K562 (cell line): ENCODE results near the gene DPY19L3. TPM values are rescaled to one million over a fixed set of nuclear protein-coding genes. Genes with fewer than 3 reads are reported as not detected.
A peak's percentile ranks its signal among the peaks of the same experiment; 100 is the strongest.

ENCODE experiments used
- ATAC-seq: fragments of 200-7000 bp; cut with Tn5 transposase; 3 replicates; pipeline ENCODE4 v1.9.1; 2020; ENCODE audit warnings: moderate library complexity
- BruUV-seq: library from RNA; stranded (reverse); fragments of 400-500 nt; replicated peaks from 2 replicates; lab custom pipeline; 2021; lab: Mats Ljungman, UMichigan
- CTCF ChIA-PET: fragments of 300-600 bp; formaldehyde crosslinking; extraction: SDS; loops from one replicate; lab custom pipeline; 2021; ENCODE audit warnings: low intra/inter-chr PET ratio; lab: Yijun Ruan, JAX
- POLR2A ChIA-PET: fragments of 300-600, 350-650 bp; sonication (Branson Sonifier 250); formaldehyde crosslinking; extraction: SDS; loops from one replicate; lab custom pipeline; 2021; ENCODE audit warnings: antibody characterized with exemption, inconsistent platforms; lab: Yijun Ruan, JAX
- DNase-seq, 4 experiments: peaks; one replicate each; pipeline versions ENCODE4 v3.0.0 to v3.0.0-alpha.2; 2011 to 2018; ENCODE audit warnings: low spot score in 3 of 4, mixed read lengths in 3 of 4; ENCODE audit errors: extremely low read depth in 1 of 4
- FAIRE-seq: peaks from 2 replicates; lab custom pipeline; 2011; peaks lifted over from hg19 to GRCh38; lab: Jason Lieb, UNC
- H2AFZ ChIP-seq: 2 replicates; pipeline ENCODE4 v1.6.0; 2011; ENCODE audit warnings: low read depth, low read length, control low read depth, inconsistent platforms
- H3K27ac ChIP-seq: fragments of 200-600 bp; 3 replicates; pipeline ENCODE4 v1.8.0; 2011; ENCODE audit warnings: low read depth, mild to moderate bottlenecking, control low read depth, inconsistent platforms, low read length, moderate library complexity, mixed read lengths; ENCODE audit errors: extremely low read depth
- H3K27me3 ChIP-seq, 2 experiments: fragments of 300-600 bp in 1 of 2; 2 replicates in 1 of 2; 3 replicates in 1 of 2; pipeline versions ENCODE4 v1.6.0 to v1.8.0; 2011; ENCODE audit warnings: inconsistent platforms in 2 of 2, low read length in 2 of 2, mild to moderate bottlenecking in 1 of 2, mixed read lengths in 1 of 2, moderate library complexity in 1 of 2; ENCODE audit not compliant: control insufficient read depth in 2 of 2, insufficient read depth in 2 of 2
- H3K36me3 ChIP-seq: fragments of 300-600 bp; 3 replicates; pipeline ENCODE4 v1.8.0; 2011; ENCODE audit warnings: mild to moderate bottlenecking, low read length, inconsistent platforms; ENCODE audit not compliant: control insufficient read depth, insufficient read depth
- H3K4me1 ChIP-seq, 2 experiments: fragments of 200-600 bp in 1 of 2; replicated peaks in 1 of 2; 2 replicates in 1 of 2; 3 replicates in 1 of 2; pipeline versions ENCODE4 v1.5.1 to v1.8.0; 2011; ENCODE audit warnings: inconsistent platforms in 2 of 2, low read length in 2 of 2, mild to moderate bottlenecking in 1 of 2, mixed read lengths in 1 of 2, moderate library complexity in 1 of 2; ENCODE audit not compliant: control insufficient read depth in 2 of 2, insufficient read depth in 2 of 2
- H3K4me2 ChIP-seq: 2 replicates; pipeline ENCODE4 v1.6.1; 2011; ENCODE audit warnings: low read length, control low read depth, inconsistent platforms, mixed read lengths; ENCODE audit not compliant: insufficient read depth
- H3K4me3 ChIP-seq: fragments of 200-600 bp; sonication (generic), shearing (Covaris generic); 2 replicates; pipeline ENCODE4 v1.5.1; 2016; ENCODE audit warnings: control low read depth, inconsistent platforms
- H3K79me2 ChIP-seq: fragments of 200-600 bp; 3 replicates; pipeline ENCODE4 v1.8.0; 2011; ENCODE audit warnings: low read length, inconsistent platforms; ENCODE audit not compliant: control insufficient read depth, insufficient read depth
- H3K9ac ChIP-seq, 2 experiments: 2 replicates each; pipeline versions ENCODE4 v1.6.0 to v1.6.1; 2011; ENCODE audit warnings: low read depth in 2 of 2, low read length in 2 of 2, control low read depth in 1 of 2, inconsistent platforms in 1 of 2, mild to moderate bottlenecking in 1 of 2, mixed read lengths in 1 of 2; ENCODE audit not compliant: insufficient read depth in 1 of 2
- H3K9me1 ChIP-seq: one replicate; pipeline ENCODE4 v1.6.0; 2011; ENCODE audit warnings: inconsistent platforms, mild to moderate bottlenecking, low read length, moderate library complexity; ENCODE audit not compliant: control insufficient read depth, insufficient read depth
- H3K9me3 ChIP-seq: replicated peaks from 2 replicates; pipeline ENCODE4 v1.5.1; 2011; ENCODE audit warnings: low read depth, low read length, inconsistent platforms; ENCODE audit not compliant: control insufficient read depth, insufficient read depth
- H4K20me1 ChIP-seq: replicated peaks from 2 replicates; pipeline ENCODE4 v1.6.1; 2011; ENCODE audit warnings: low read length, inconsistent platforms, mixed read lengths; ENCODE audit not compliant: control insufficient read depth, insufficient read depth
- CREB3 ChIP-seq: fragments of 450-650 bp; conservative IDR thresholded peaks from 2 replicates; pipeline ENCODE4 v1.6.1; 2016; ENCODE audit warnings: missing genetic modification characterization, low read depth, mild to moderate bottlenecking, missing compliant biosample characterization, moderate library complexity
- PCBP1 ChIP-seq: fragments of 200-400 bp; formaldehyde crosslinking; IDR thresholded peaks from 2 replicates; pipeline ENCODE4 v1.6.1; 2018; ENCODE audit warnings: mild to moderate bottlenecking, low read depth, low read length; ENCODE audit not compliant: poor library complexity, severe bottlenecking
- SPI1 ChIP-seq: IDR thresholded peaks from 2 replicates; pipeline ENCODE4 v1.6.1; 2011; ENCODE audit warnings: low read depth, low read length, control low read depth, borderline replicate concordance
- ZNF253 ChIP-seq: fragments of 250-450 bp; sonication (Bioruptor Pico); conservative IDR thresholded peaks from 2 replicates; pipeline ENCODE4 v1.6.1; 2021; ENCODE audit warnings: mild to moderate bottlenecking
- ZNF77 ChIP-seq: fragments of 250-450 bp; sonication (Bioruptor Pico); IDR thresholded peaks from 2 replicates; pipeline ENCODE4 v1.5.0; 2020
- ZZZ3 ChIP-seq: fragments of 450-650 bp; IDR thresholded peaks from 2 replicates; pipeline ENCODE4 v1.6.1; 2016; ENCODE audit warnings: antibody characterized with exemption, mild to moderate bottlenecking, moderate library complexity
- WGBS: fragments of 100-300 bp; shearing (Covaris generic); methylation state at CpG from one replicate; pipeline ENCODE4 v1.1.6; 2016; ENCODE audit warnings: low coverage, mixed read lengths; ENCODE audit not compliant: insufficient coverage; ENCODE audit errors: missing lambda C conversion rate; 5-methylcytosine and 5-hydroxymethylcytosine counted together
- in situ Hi-C: fragments of 300-500 bp; cut with MboI; formaldehyde crosslinking; loops from 4 replicates; pipeline ENCODE4 v1.15.0; 2018; ENCODE audit warnings: inconsistent platforms, mixed read lengths
- intact Hi-C: fragments of 100-400 bp; cut with micrococcal nuclease; formaldehyde crosslinking; loops from 2 replicates; pipeline ENCODE4 v1.14.2; 2022
- polyA plus RNA-seq, 8 experiments: library from polyadenylated mRNA; depleted of rRNA in 4 of 8; stranded (reverse) in 5 of 8; unstranded in 3 of 8; fragments of >200 nt; fragmentation: Nextera tagmentation in 2 of 8; fragmentation: Illumina TruSeq in 1 of 8; extraction: Ambion mirVana in 2 of 8; extraction: Trizol in 1 of 8; gene quantifications; 2 replicates each; pipeline versions ENCODE4 v1.2.1 to v1.2.3, GENCODE V29; 2011 to 2014; ENCODE audit warnings: inconsistent platforms in 1 of 8, missing spikeins in 1 of 8
- total RNA-seq, 7 experiments: library from RNA; depleted of rRNA in 6 of 7; stranded (reverse); fragments of >200 nt in 6 of 7; fragmentation: Illumina TruSeq in 2 of 7; extraction: Trizol in 2 of 7; gene quantifications; 2 replicates each; pipeline versions ENCODE4 v1.2.1 to v1.2.3, GENCODE V29; 2011 to 2021; ENCODE audit warnings: low replicate concordance in 1 of 7
- TF ChIP-seq, protein P1 (sequence below): sonication (generic); formaldehyde crosslinking; IDR thresholded peaks from 2 replicates; pipeline ENCODE4 v1.8.1; 2023; ENCODE audit warnings: mild to moderate bottlenecking, missing genetic modification reagents
- TF ChIP-seq, protein P2 (sequence below): fragments of 450-650 bp; formaldehyde crosslinking; IDR thresholded peaks from 2 replicates; pipeline ENCODE4 v1.4.0; 2020; ENCODE audit warnings: mild to moderate bottlenecking, moderate library complexity

The DPY19L3 gene
- total and polyA plus RNA-seq, 9 of the 15 experiments (the other 6 are each of a cell fraction or from before 2014, with no cell fraction given): 4.7 to 39.2 (median 22.0) TPM

- no peak overlapping the region for H3K4me3 ChIP-seq
- peaks cover 9 to 13% of the 10 kb centered on the region in 2 experiments; a peak in 4 of 5 replicates for H3K4me1 ChIP-seq
- H3K27me3 ChIP-seq: no peaks in the 10 kb centered on the region
- H3K9ac ChIP-seq: no peak overlapping the region
- BruUV-seq: TSS peak; percentile 7
- no peaks in the 10 kb centered on the region for H3K9me3 ChIP-seq
- no peaks in the 10 kb centered on the region for H4K20me1 ChIP-seq
- intact Hi-C loops (no loop called here), in situ Hi-C loops (no loop called here)
- no peaks in the 10 kb centered on the region for H3K9me1 ChIP-seq
- WGBS: 85% methylated on average over 5 of the region's 5 CpGs
- ChIA-PET POLR2A (interaction anchor here (2.7 kb wide), 1 partner anchor 11 kb away, joined by 18 read pairs; the partner anchor contains the start of gene DPY19L3), CTCF (interaction anchor here (0.6 kb wide), 1 partner anchor 107 kb away, joined by 3 read pairs; no protein-coding TSS in a partner anchor)
- no peak for TF ChIP-seq SPI1
- no peak for TF ChIP-seq CREB3 (tag)
- TF ChIP-seq, protein P1, sequence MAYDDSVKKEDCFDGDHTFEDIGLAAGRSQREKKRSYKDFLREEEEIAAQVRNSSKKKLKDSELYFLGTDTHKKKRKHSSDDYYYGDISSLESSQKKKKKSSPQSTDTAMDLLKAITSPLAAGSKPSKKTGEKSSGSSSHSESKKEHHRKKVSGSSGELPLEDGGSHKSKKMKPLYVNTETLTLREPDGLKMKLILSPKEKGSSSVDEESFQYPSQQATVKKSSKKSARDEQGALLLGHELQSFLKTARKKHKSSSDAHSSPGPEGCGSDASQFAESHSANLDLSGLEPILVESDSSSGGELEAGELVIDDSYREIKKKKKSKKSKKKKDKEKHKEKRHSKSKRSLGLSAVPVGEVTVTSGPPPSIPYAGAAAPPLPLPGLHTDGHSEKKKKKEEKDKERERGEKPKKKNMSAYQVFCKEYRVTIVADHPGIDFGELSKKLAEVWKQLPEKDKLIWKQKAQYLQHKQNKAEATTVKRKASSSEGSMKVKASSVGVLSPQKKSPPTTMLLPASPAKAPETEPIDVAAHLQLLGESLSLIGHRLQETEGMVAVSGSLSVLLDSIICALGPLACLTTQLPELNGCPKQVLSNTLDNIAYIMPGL (CRISPR knock-in tag): no peak
- TF ChIP-seq, protein P2, sequence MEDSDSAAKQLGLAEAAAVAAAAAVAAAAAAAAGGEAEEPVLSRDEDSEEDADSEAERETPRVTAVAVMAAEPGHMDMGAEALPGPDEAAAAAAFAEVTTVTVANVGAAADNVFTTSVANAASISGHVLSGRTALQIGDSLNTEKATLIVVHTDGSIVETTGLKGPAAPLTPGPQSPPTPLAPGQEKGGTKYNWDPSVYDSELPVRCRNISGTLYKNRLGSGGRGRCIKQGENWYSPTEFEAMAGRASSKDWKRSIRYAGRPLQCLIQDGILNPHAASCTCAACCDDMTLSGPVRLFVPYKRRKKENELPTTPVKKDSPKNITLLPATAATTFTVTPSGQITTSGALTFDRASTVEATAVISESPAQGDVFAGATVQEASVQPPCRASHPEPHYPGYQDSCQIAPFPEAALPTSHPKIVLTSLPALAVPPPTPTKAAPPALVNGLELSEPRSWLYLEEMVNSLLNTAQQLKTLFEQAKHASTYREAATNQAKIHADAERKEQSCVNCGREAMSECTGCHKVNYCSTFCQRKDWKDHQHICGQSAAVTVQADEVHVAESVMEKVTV (CRISPR knock-in tag): no peak
- no peak for TF ChIP-seq ZNF253 (CRISPR knock-in tag)
- TF ChIP-seq PCBP1: no peak
- TF ChIP-seq ZZZ3: no peak
- TF ChIP-seq ZNF77 (CRISPR knock-in tag): no peak
- peaks cover 17% of the 10 kb centered on the region; the same call in 2 of the 3 replicates for H3K79me2 ChIP-seq
- FAIRE-seq (no peak), ATAC-seq (no peak), DNase-seq (no peak)
- H2AFZ ChIP-seq: no peak overlapping the region
- H3K4me2 ChIP-seq: no peak overlapping the region
- peaks cover 68% of the 10 kb centered on the region for H3K36me3 ChIP-seq
- no peak overlapping the region for H3K27ac ChIP-seq
Measured at GRCh38 chr19:32415669-32416068, 10.1 kb downstream of the DPY19L3 start.
